Natural killer cell (primary cell): ENCODE results near the gene PRRC2B. TPM values are rescaled to one million over a fixed set of nuclear protein-coding genes. Genes with fewer than 3 reads are reported as not detected.

Experiments
- ATAC-seq, 3 donors: fragments of 150-1000 bp in 2 of 3; fragments of 200-7000 bp in 1 of 3; cut with Tn5 transposase; 1 replicate in 1 of 3; 2 replicates in 2 of 3; pipeline ENCODE4 v1.10.0; 2021; ENCODE audit warnings: mild to moderate bottlenecking in 2 of 3, moderate library complexity in 2 of 3
- DNase-seq, 2 donors: peaks; one replicate each; pipeline versions ENCODE4 v3.0.0 to v3.0.0-alpha.2; 2013 to 2021; ENCODE audit warnings: mixed read lengths in 1 of 2
- H3K27ac ChIP-seq: one replicate; pipeline ENCODE4 v1.5.1; 2013; ENCODE audit warnings: mild to moderate bottlenecking, low read length
- H3K27me3 ChIP-seq: one replicate; pipeline ENCODE4 v1.6.1; 2013; ENCODE audit warnings: low read length; ENCODE audit not compliant: control insufficient read depth, insufficient read depth
- H3K36me3 ChIP-seq: one replicate; pipeline ENCODE4 v1.6.1; 2013; ENCODE audit warnings: low read length; ENCODE audit not compliant: control insufficient read depth, insufficient read depth
- H3K4me1 ChIP-seq: one replicate; pipeline ENCODE4 v1.6.1; 2013; ENCODE audit warnings: low read length; ENCODE audit not compliant: control insufficient read depth, insufficient read depth
- H3K4me3 ChIP-seq: one replicate; pipeline ENCODE4 v1.5.1; 2013; ENCODE audit warnings: low read length
- H3K9me3 ChIP-seq: one replicate; pipeline ENCODE4 v1.6.1; 2013; ENCODE audit warnings: low read length; ENCODE audit not compliant: control insufficient read depth, insufficient read depth
- H3K27ac Mint-ChIP-seq, 2 donors: one replicate each; pipeline ENCODE4 v1.8.0; 2022; ENCODE audit warnings: mild to moderate bottlenecking in 2 of 2, mixed read lengths in 2 of 2, moderate library complexity in 1 of 2
- H3K27me3 Mint-ChIP-seq, 2 donors: one replicate each; pipeline ENCODE4 v1.8.0; 2022; ENCODE audit warnings: low read depth in 2 of 2, mixed read lengths in 2 of 2
- H3K36me3 Mint-ChIP-seq: one replicate; pipeline ENCODE4 v1.8.0; 2022; ENCODE audit warnings: mixed read lengths
- H3K4me1 Mint-ChIP-seq, 2 donors: one replicate each; pipeline ENCODE4 v1.8.0; 2022; ENCODE audit warnings: mixed read lengths in 2 of 2
- H3K4me3 Mint-ChIP-seq: one replicate; pipeline ENCODE4 v1.8.0; 2022; ENCODE audit warnings: mild to moderate bottlenecking, moderate library complexity, mixed read lengths
- H3K9me3 Mint-ChIP-seq, 2 donors: one replicate each; pipeline ENCODE4 v1.8.0; 2022; ENCODE audit warnings: mixed read lengths in 2 of 2
- WGBS: methylation state at CpG from one replicate; pipeline ENCODE4 v1.1.7; 2013; ENCODE audit warnings: missing lambda C conversion rate; ENCODE audit not compliant: insufficient coverage; 5-methylcytosine and 5-hydroxymethylcytosine counted together
- intact Hi-C: fragments of 100-400 bp; cut with micrococcal nuclease; formaldehyde crosslinking; loops from one replicate; pipeline ENCODE4 v1.14.2; 2022
- total RNA-seq, 4 donors: library from RNA; stranded (reverse); fragments of 120-200 nt in 1 of 4; gene quantifications; one replicate each; pipeline versions ENCODE4 v1.2.3 to v1.2.4, GENCODE V29; 2013 to 2022
- TF ChIP-seq, protein P1 (sequence below): fragments of 200-600 bp; IDR thresholded peaks from one replicate; pipeline ENCODE4 v1.8.0; 2022; ENCODE audit warnings: antibody characterized with exemption

PRRC2B gene
- total RNA-seq, 3 donors from 2014 or later (not counting 1 experiment from before 2014, with no cell fraction given) = 249 to 275 (median 274) TPM

DNA sequence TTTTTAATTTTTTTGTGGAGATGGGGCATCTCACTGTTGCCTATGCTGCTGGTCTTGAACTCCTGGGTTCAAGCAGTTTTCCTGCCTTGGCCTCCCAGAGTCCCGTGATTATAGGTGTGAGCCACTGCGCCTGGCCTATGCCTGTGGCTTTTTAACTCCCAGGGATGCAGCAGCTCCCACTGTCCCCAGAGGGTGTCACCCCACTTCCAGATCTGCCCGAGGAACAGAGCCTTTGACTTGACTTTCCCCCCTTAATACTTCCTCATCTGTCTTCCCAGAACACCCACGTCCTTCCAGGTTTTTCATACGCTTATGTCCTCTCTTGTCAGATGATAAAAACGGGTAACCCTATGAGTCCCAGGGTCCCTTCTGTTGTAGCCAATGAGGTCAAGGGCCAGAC lies 7.6 kb upstream of the PRRC2B start:
- Mint-ChIP-seq H3K36me3 (no peaks in the 10 kb centered on the region), H3K27me3 (no peaks in the 10 kb centered on the region), H3K9me3 (no peaks in the 10 kb centered on the region), H3K4me3 (no peak overlapping the region), H3K27ac (no peak overlapping the region), H3K4me1 (no peaks in the 10 kb centered on the region)
- Histone ChIP-seq H3K36me3 (no peaks in the 10 kb centered on the region), H3K4me3 (no peak overlapping the region), H3K27me3 (no peaks in the 10 kb centered on the region), H3K9me3 (no peaks in the 10 kb centered on the region), H3K4me1 (no peaks in the 10 kb centered on the region), H3K27ac (no peak overlapping the region)
- DNase-seq (peak in 1 of 2 donors; percentile 35), ATAC-seq (no peak)
- 65% methylated on average over 6 of the region's 6 CpGs for WGBS
- TF ChIP-seq, protein P1, sequence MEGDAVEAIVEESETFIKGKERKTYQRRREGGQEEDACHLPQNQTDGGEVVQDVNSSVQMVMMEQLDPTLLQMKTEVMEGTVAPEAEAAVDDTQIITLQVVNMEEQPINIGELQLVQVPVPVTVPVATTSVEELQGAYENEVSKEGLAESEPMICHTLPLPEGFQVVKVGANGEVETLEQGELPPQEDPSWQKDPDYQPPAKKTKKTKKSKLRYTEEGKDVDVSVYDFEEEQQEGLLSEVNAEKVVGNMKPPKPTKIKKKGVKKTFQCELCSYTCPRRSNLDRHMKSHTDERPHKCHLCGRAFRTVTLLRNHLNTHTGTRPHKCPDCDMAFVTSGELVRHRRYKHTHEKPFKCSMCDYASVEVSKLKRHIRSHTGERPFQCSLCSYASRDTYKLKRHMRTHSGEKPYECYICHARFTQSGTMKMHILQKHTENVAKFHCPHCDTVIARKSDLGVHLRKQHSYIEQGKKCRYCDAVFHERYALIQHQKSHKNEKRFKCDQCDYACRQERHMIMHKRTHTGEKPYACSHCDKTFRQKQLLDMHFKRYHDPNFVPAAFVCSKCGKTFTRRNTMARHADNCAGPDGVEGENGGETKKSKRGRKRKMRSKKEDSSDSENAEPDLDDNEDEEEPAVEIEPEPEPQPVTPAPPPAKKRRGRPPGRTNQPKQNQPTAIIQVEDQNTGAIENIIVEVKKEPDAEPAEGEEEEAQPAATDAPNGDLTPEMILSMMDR = no peak
- intact Hi-C loops = no loop called here

DNA sequence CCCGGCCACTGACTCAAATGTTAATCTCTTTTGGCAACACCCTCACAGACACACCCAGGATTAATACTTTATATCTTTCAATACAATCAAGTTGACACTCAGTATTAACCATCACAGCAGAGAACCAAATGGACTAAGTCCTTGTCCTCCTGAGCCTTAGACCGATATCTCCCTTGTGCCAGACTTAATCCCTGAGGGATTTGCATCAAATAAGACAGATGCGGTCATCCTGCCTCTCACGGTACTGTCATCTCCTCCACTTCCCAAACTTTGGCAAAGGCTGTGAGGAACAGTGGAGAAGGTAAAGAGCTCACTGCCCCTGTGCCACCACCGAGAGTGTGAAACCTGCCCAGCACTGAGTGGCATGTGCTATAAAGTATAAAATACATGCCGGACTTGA lies 6.5 kb upstream of the PRRC2B start:
- Mint-ChIP-seq H3K4me1 (no peaks in the 10 kb centered on the region), H3K36me3 (no peaks in the 10 kb centered on the region), H3K4me3 (no peak overlapping the region), H3K9me3 (no peaks in the 10 kb centered on the region), H3K27me3 (no peaks in the 10 kb centered on the region), H3K27ac (no peak overlapping the region)
- Histone ChIP-seq H3K4me1 (no peaks in the 10 kb centered on the region), H3K9me3 (no peaks in the 10 kb centered on the region), H3K36me3 (no peaks in the 10 kb centered on the region), H3K27me3 (no peaks in the 10 kb centered on the region), H3K4me3 (no peak overlapping the region), H3K27ac (no peak overlapping the region)
- ATAC-seq (no peak), DNase-seq (no peak)
- intact Hi-C loops = no loop called here
- TF ChIP-seq, protein P1 = no peak
- WGBS = 71% methylated on average over 6 of the region's 6 CpGs

DNA sequence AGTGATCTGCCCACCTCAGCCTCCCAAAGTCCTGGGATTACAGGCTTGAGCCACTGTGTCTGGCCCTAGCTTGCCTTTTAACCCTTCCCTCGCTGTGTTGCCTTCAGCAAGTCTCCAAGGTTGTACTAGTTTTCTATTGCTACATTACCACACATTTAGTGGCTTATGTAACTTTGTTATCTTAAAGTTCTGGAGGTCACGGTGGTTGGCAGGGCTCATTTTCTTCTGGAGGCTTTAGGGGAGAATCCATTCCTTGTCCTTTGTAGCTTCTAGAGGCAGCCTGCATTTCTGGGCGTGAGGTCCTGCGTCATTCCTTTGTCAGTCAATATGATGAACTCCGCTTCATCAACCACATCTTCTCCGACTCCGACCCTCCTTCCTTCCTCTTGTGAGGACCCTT lies 2.9 kb upstream of the PRRC2B start:
- intact Hi-C loops = no loop called here
- Mint-ChIP-seq H3K4me3 (no peak overlapping the region), H3K27ac (no peak overlapping the region), H3K27me3 (no peaks in the 10 kb centered on the region), H3K4me1 (peaks cover 14 to 21% of the 10 kb centered on the region in 2 donors), H3K36me3 (no peaks in the 10 kb centered on the region), H3K9me3 (no peaks in the 10 kb centered on the region)
- H3K4me3 ChIP-seq = no peak overlapping the region
- TF ChIP-seq, protein P1 = no peak
- no peaks in the 10 kb centered on the region for H3K36me3 ChIP-seq
- ATAC-seq = no peak
- no peak overlapping the region for H3K27ac ChIP-seq
- DNase-seq = no peak
- no peaks in the 10 kb centered on the region for H3K27me3 ChIP-seq
- 97% methylated on average over 7 of the region's 7 CpGs for WGBS
- no peaks in the 10 kb centered on the region for H3K9me3 ChIP-seq
- peaks cover 21% of the 10 kb centered on the region for H3K4me1 ChIP-seq

DNA sequence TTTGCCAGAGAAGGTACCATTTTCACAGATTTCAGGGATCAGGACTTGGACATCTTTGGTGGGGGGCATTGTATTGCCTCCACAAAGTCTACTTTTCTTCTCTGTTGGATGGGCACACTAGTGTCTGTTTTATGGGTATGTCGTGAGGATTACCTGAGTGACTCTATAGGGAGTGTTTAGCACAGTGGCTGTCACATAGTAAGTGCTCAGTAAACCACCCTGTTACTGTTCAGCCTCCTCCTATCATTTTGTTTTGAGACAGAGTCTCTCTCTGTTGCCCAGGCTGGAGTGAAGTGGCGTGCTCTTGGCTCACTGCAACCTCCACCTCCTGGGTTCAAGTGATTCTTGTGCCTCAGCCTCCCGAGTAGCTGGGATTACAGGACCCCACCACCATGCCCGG lies 2.4 kb upstream of the PRRC2B start:
- TF ChIP-seq, protein P1 = no peak
- no peak for ATAC-seq
- Mint-ChIP-seq H3K4me1 (peaks cover 18 to 24% of the 10 kb centered on the region in 2 donors), H3K27me3 (no peaks in the 10 kb centered on the region), H3K4me3 (no peak overlapping the region), H3K36me3 (no peaks in the 10 kb centered on the region), H3K27ac (no peak overlapping the region), H3K9me3 (no peaks in the 10 kb centered on the region)
- Histone ChIP-seq H3K27ac (no peak overlapping the region), H3K4me3 (no peak overlapping the region), H3K36me3 (no peaks in the 10 kb centered on the region), H3K4me1 (peaks cover 26% of the 10 kb centered on the region), H3K27me3 (no peaks in the 10 kb centered on the region), H3K9me3 (no peaks in the 10 kb centered on the region)
- intact Hi-C loops = no loop called here
- WGBS = 90% methylated on average over 4 of the region's 4 CpGs
- DNase-seq = no peak
